GM10248 (cell line): ENCODE results near the gene PRKN.

Experiments used
- CTCF ChIA-PET: fragments of 300-600 bp; sonication (Branson Sonifier 250); formaldehyde crosslinking; extraction: SDS; loops from one replicate; lab custom pipeline; 2021; ENCODE audit warnings: antibody characterized with exemption; lab: Yijun Ruan, JAX
- POLR2A ChIA-PET: fragments of 350-650 bp; sonication (Branson Sonifier 250); formaldehyde crosslinking; extraction: SDS; loops from one replicate; lab custom pipeline; 2020; ENCODE audit warnings: antibody characterized with exemption; lab: Yijun Ruan, JAX
- DNase-seq: peaks from one replicate; pipeline ENCODE4 v3.0.0; 2012; ENCODE audit errors: extremely low spot score
- TF ChIP-seq, protein P1 (sequence below): IDR thresholded peaks from 2 replicates; pipeline ENCODE4 v1.5.1; 2012; ENCODE audit warnings: mild to moderate bottlenecking, low read depth; ENCODE audit errors: extremely low read depth, missing control alignments, control extremely low read depth

Gene PRKN

DNA sequence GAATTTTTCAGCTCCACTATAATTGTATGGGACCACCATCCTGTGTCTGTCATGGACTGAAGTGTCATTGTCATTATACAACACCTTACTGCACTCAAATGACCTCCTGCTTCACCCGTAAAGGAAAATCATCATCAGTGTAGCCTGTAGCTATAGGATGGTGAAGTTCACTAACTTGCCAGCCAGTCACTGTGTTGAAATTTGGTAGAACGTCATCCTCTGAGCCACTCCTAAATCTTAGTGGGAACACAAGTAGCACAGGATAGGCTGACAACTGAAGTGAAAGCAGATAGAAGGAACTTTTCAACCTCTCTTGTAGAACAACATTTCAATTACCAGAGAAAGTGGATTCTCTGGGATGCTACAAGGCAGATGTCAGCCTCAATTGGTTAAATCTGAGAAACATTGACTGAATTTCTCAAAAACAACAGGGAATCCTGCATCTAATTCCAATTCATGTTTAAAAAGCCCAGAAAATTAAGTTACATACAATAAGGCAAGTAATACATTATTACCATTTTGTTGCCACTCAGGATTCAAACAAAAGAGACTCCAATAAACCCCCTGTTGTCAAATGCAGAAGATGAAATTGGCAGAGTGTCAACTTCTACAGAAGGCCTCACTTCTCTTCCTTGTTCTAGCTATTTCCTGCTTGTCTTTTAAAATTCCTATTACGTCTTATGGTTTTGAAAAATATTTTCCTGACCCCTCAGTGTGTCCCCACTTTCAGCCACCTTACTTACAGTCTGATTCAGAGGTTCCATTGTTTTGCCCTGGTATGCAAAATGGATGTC lies 805.8 kb downstream of the PRKN start:
- ChIA-PET CTCF (no interaction called here), POLR2A (no interaction called here)
- TF ChIP-seq, protein P1, sequence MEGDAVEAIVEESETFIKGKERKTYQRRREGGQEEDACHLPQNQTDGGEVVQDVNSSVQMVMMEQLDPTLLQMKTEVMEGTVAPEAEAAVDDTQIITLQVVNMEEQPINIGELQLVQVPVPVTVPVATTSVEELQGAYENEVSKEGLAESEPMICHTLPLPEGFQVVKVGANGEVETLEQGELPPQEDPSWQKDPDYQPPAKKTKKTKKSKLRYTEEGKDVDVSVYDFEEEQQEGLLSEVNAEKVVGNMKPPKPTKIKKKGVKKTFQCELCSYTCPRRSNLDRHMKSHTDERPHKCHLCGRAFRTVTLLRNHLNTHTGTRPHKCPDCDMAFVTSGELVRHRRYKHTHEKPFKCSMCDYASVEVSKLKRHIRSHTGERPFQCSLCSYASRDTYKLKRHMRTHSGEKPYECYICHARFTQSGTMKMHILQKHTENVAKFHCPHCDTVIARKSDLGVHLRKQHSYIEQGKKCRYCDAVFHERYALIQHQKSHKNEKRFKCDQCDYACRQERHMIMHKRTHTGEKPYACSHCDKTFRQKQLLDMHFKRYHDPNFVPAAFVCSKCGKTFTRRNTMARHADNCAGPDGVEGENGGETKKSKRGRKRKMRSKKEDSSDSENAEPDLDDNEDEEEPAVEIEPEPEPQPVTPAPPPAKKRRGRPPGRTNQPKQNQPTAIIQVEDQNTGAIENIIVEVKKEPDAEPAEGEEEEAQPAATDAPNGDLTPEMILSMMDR, result no peak
- DNase-seq, result no peak

DNA sequence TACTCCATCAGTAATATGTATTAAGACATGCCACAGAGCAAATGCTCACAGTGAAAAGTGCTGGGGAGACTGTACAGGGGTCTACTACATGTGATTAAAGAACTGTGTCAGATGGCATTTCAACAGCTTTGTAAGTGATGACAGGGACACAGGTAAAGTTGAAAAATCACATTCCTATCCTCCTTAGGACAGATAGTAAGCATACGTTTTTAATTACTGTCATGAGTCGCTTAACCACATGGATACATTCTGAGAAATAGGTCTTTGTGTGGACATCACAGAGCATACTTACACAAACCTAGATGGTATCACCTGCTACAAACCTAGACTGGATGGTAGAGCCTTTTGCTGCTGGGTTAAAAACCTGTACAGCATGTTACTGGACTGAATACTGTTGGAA lies 807.9 kb downstream of the PRKN start:
- ChIA-PET POLR2A (no interaction called here), CTCF (no interaction called here)
- no peak for DNase-seq
- TF ChIP-seq, protein P1, result no peak

DNA sequence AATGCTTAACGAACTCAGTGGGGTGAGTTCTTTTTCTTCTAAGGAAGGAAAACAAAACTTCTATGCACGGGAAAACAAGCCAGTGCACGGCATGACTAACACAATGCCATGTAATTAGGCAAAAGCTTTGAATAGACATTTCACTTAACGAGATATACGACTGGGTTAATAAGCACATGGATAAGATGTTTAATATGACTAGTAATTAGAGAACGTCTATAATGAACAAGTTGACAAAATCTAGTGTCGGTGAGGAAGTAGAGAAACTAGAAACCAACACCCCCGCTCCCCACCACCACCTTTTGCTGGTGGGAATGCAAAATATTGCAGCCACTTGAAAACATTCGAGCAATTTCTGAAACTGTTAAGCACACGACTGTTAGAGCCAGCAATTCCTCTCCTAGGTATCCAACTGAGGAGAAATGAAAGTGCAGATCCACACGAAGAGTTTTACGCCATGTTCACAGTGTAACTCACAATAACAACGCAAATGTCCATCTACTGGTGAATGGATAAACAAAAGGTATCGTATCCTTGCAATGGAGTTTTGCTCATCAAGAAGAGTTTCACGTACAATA lies 808.8 kb downstream of the PRKN start:
- ChIA-PET POLR2A (no interaction called here), CTCF (no interaction called here)
- no peak for DNase-seq
- TF ChIP-seq, protein P1, result no peak

DNA sequence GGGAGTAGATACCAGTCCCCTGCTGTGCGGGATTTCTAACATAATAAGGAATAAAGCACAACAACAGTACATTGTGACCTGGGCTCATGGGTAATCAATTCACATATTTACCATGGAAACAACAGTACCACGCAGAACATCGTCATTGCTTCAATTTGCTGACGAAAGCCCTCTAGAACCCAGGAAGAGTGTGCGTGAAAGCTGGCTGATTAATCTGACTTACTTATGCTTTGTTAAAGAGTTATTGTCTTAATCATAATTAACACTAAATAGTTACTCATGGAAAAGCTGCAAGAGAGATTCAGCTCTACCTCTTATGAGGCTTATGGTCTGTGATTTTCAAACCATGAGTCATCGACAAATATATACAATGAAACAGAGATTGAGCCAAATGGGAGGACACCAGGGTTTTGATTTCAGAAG lies 809.4 kb downstream of the PRKN start:
- no peak for DNase-seq
- CTCF ChIA-PET, result no interaction called here
- POLR2A ChIA-PET, result no interaction called here
- TF ChIP-seq, protein P1, result no peak

DNA sequence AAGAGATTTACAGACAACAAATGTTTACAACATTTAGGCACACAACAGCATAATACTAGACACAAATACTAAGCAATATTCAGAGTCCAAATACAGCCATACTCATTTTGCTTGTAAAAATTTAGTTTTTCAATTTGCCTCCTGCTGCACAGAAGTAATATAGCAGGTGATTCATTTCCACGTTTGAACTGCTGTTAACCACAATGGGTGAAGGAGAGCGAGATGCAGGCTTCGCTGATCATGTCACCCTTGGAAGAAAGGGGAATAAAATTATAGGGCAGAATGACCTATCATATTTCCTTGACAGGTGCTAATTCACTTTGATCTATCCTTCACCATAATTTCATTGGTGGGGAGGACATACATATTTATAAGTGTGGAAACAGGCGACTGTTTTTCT lies 809.9 kb downstream of the PRKN start:
- ChIA-PET POLR2A (no interaction called here), CTCF (no interaction called here)
- TF ChIP-seq, protein P1, result no peak
- no peak for DNase-seq

DNA sequence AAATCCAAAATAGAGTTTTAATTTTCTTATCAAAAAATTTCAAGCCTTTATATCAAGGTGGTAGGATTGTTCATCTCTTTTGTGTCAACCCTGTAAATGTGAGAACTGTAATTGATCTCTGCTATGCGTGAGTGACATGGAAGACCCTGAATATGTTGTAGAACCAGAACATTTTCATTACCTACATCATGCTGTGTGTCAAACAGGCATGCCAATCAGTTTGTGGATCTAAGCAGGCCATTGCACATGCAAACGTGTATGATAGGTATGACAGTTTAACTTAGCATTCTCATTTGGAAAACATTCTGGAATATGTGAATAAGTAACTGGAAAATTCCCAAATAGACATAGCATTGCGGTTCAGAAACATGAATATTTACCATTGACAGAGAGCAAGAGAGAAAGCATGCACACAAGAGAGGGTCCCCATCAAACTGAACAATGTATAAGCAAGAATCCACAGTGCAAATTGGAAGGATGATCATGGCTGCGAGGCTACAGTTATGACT lies 812.1 kb downstream of the PRKN start:
- ChIA-PET POLR2A (no interaction called here), CTCF (no interaction called here)
- TF ChIP-seq, protein P1, result no peak
- DNase-seq, result no peak
